PC-3 (cell line): ENCODE data around the gene HMOX1. TPM values are rescaled to one million over a fixed set of nuclear protein-coding genes. Genes with fewer than 3 reads are reported as not detected.

Experiments used
- ATAC-seq: fragments of 200-7000 bp; cut with Tn5 transposase; 2 replicates; pipeline ENCODE4 v1.9.1; 2020; ENCODE audit warnings: mild to moderate bottlenecking, moderate library complexity
- BruUV-seq: library from RNA; stranded (reverse); fragments of 400-500 nt; replicated peaks from 2 replicates; lab custom pipeline; 2021; lab: Mats Ljungman, UMichigan
- CTCF ChIA-PET: fragments of 300-600 bp; sonication (Branson Sonifier 250); formaldehyde crosslinking; loops from one replicate; lab custom pipeline; 2022; ENCODE audit warnings: antibody characterized with exemption; lab: Charles Lee
- POLR2A ChIA-PET: fragments of 300-600 bp; sonication (Branson Sonifier 250); formaldehyde crosslinking; loops from one replicate; lab custom pipeline; 2022; ENCODE audit warnings: antibody characterized with exemption; ENCODE audit not compliant: unreplicated experiment; lab: Charles Lee
- DNase-seq: peaks from one replicate; pipeline ENCODE4 v3.0.0-alpha.2; 2015
- H2AFZ ChIP-seq: fragments of 300-600 bp; sonication (generic); 2 replicates; pipeline ENCODE4 v1.6.0; 2016; ENCODE audit warnings: antibody characterized with exemption, low read length
- H3F3A ChIP-seq: fragments of 300-600 bp; sonication (generic); one replicate; pipeline ENCODE4 v1.6.0; 2017; ENCODE audit warnings: antibody characterized with exemption, low read length, control low read depth, mild to moderate bottlenecking; ENCODE audit not compliant: unreplicated experiment
- H3K27ac ChIP-seq: fragments of 300-600 bp; sonication (generic); 2 replicates; pipeline ENCODE4 v1.5.1; 2016; ENCODE audit warnings: mild to moderate bottlenecking, low read length
- H3K27me3 ChIP-seq: fragments of 300-600 bp; sonication (generic); 2 replicates; pipeline ENCODE4 v1.6.1; 2016; ENCODE audit warnings: low read length, mixed read lengths
- H3K36me3 ChIP-seq: fragments of 300-600 bp; sonication (generic); 2 replicates; pipeline ENCODE4 v1.6.1; 2016; ENCODE audit warnings: low read depth, mixed run types, low read length, mixed read lengths
- H3K4me1 ChIP-seq: fragments of 300-600 bp; sonication (generic); 2 replicates; pipeline ENCODE4 v1.5.1; 2016; ENCODE audit warnings: low read length; ENCODE audit not compliant: insufficient read depth
- H3K4me2 ChIP-seq: fragments of 300-600 bp; sonication (generic); 2 replicates; pipeline ENCODE4 v1.6.0; 2016; ENCODE audit warnings: low read length
- H3K4me3 ChIP-seq: fragments of 300-600 bp; sonication (generic); 2 replicates; pipeline ENCODE4 v1.5.1; 2016; ENCODE audit warnings: mild to moderate bottlenecking, low read length, mixed read lengths
- H3K79me2 ChIP-seq: fragments of 300-600 bp; sonication (generic); 2 replicates; pipeline ENCODE4 v1.6.1; 2017; ENCODE audit warnings: low read length, mixed read lengths
- H3K9ac ChIP-seq: fragments of 300-600 bp; sonication (generic); 2 replicates; pipeline ENCODE4 v1.6.0; 2016; ENCODE audit warnings: mild to moderate bottlenecking, low read length
- H3K9me2 ChIP-seq: fragments of 300-600 bp; sonication (generic); replicated peaks from 2 replicates; pipeline ENCODE4 v1.6.1; 2016; ENCODE audit warnings: mixed run types, low read length, mixed read lengths
- H3K9me3 ChIP-seq: fragments of 300-600 bp; sonication (generic); 2 replicates; pipeline ENCODE4 v1.6.1; 2016; ENCODE audit warnings: low read length, mixed read lengths
- H4K20me1 ChIP-seq: fragments of 300-600 bp; sonication (generic); 2 replicates; pipeline ENCODE4 v1.6.1; 2016; ENCODE audit warnings: low read length, mixed read lengths
- CTCF ChIP-seq: fragments of 300-600 bp; sonication (generic); conservative IDR thresholded peaks from 2 replicates; pipeline ENCODE4 v1.5.1; 2017; ENCODE audit warnings: antibody characterized with exemption, low read depth, mild to moderate bottlenecking, low read length
- EZH2 ChIP-seq: fragments of 300-600 bp; sonication (generic); IDR thresholded peaks from one replicate; pipeline ENCODE4 v1.6.1; 2017; ENCODE audit warnings: antibody characterized with exemption, mild to moderate bottlenecking, low read length; ENCODE audit not compliant: unreplicated experiment
- EZH2phosphoT487 ChIP-seq: fragments of 300-600 bp; sonication (generic); IDR thresholded peaks from 2 replicates; pipeline ENCODE4 v1.6.1; 2018; ENCODE audit warnings: mild to moderate bottlenecking, antibody characterized with exemption, low read length, borderline replicate concordance
- intact Hi-C: fragments of 100-400 bp; cut with micrococcal nuclease; formaldehyde crosslinking; loops from 2 replicates; pipeline ENCODE4 v1.9.0; 2023
- total RNA-seq: library from RNA; depleted of rRNA; stranded (reverse); fragments of >200 nt; gene quantifications from 2 replicates; pipeline ENCODE4 v1.2.3, GENCODE V29; 2014

Gene HMOX1
- total RNA-seq, 1 experiment from 2014 or later: 16.5 TPM

GRCh38 chr22:35367331-35367886 lies 13.5 kb upstream of the HMOX1 start:
- Histone ChIP-seq H3K27ac (no peak overlapping the region), H3K4me1 (peaks cover 10% of the 10 kb centered on the region), H2AFZ (no peak overlapping the region), H3K79me2 (no peaks in the 10 kb centered on the region), H3K4me3 (no peak overlapping the region), H3K9me2 (no peaks in the 10 kb centered on the region), H3K36me3 (no peaks in the 10 kb centered on the region), H3K27me3 (no peaks in the 10 kb centered on the region), H3K9ac (no peak overlapping the region), H3F3A (no peaks in the 10 kb centered on the region), H4K20me1 (no peaks in the 10 kb centered on the region), H3K9me3 (no peaks in the 10 kb centered on the region), H3K4me2 (no peak overlapping the region)
- no peak for DNase-seq
- no TSS peak for BruUV-seq
- no peak for TF ChIP-seq CTCF
- TF ChIP-seq EZH2phosphoT487: no peak
- no peak for TF ChIP-seq EZH2
- ChIA-PET CTCF (no interaction called here), POLR2A (no interaction called here)
- intact Hi-C loops: no loop called here
- no peak for ATAC-seq

GRCh38 chr22:35368386-35368785 lies 12.5 kb upstream of the HMOX1 start:
- no TSS peak for BruUV-seq
- H3K9me2 ChIP-seq: no peaks in the 10 kb centered on the region
- ChIA-PET POLR2A (no interaction called here), CTCF (interaction anchor here (0.6 kb wide), 1 partner anchor 548 kb away, joined by 3 read pairs; no protein-coding TSS in a partner anchor)
- no peaks in the 10 kb centered on the region for H4K20me1 ChIP-seq
- peaks cover 10% of the 10 kb centered on the region for H3K4me1 ChIP-seq
- no peaks in the 10 kb centered on the region for H3K79me2 ChIP-seq
- intact Hi-C loops: no loop called here
- H3K36me3 ChIP-seq: no peaks in the 10 kb centered on the region
- no peaks in the 10 kb centered on the region for H3K9me3 ChIP-seq
- no peak overlapping the region for H3K9ac ChIP-seq
- H3K27ac ChIP-seq: no peak overlapping the region
- no peak overlapping the region for H3K4me3 ChIP-seq
- H2AFZ ChIP-seq: no peak overlapping the region
- no peaks in the 10 kb centered on the region for H3K27me3 ChIP-seq
- no peak overlapping the region for H3K4me2 ChIP-seq
- no peaks in the 10 kb centered on the region for H3F3A ChIP-seq
- TF ChIP-seq CTCF (no peak), EZH2 (no peak)
- DNase-seq (no peak), ATAC-seq (no peak)

GRCh38 chr22:35369996-35370395 lies 10.9 kb upstream of the HMOX1 start:
- Histone ChIP-seq H4K20me1 (no peaks in the 10 kb centered on the region), H3F3A (no peaks in the 10 kb centered on the region), H3K9me2 (no peaks in the 10 kb centered on the region), H3K4me3 (no peak overlapping the region), H3K4me2 (no peak overlapping the region), H3K9ac (no peak overlapping the region), H3K27me3 (no peaks in the 10 kb centered on the region), H3K4me1 (peaks cover 5% of the 10 kb centered on the region), H2AFZ (no peak overlapping the region), H3K27ac (no peak overlapping the region), H3K36me3 (no peaks in the 10 kb centered on the region), H3K9me3 (no peaks in the 10 kb centered on the region), H3K79me2 (no peaks in the 10 kb centered on the region)
- ATAC-seq (no peak), DNase-seq (no peak)
- CTCF ChIA-PET: no interaction called here
- TF ChIP-seq EZH2phosphoT487: no peak
- no peak for TF ChIP-seq EZH2
- no peak for TF ChIP-seq CTCF
- BruUV-seq: no TSS peak
- POLR2A ChIA-PET: no interaction called here
- intact Hi-C loops: no loop called here
